Tibial nerve (tissue), 4 donors: ENCODE data around the gene HBB. TPM values are rescaled to one million over a fixed set of nuclear protein-coding genes. Genes with fewer than 3 reads are reported as not detected.

Experiments used
- DNase-seq, 2 donors: peaks; one replicate each; pipeline ENCODE4 v3.0.0-alpha.2; 2019; ENCODE audit warnings: low spot score in 2 of 2
- H3K27ac ChIP-seq, 4 donors: fragments of 200-600 bp; sonication (generic) in 3 of 4; one replicate each; pipeline ENCODE4 v1.5.1; 2017 to 2019; ENCODE audit warnings: mild to moderate bottlenecking in 1 of 4
- H3K27me3 ChIP-seq, 2 donors: fragments of 200-600 bp; sonication (generic) in 1 of 2; one replicate each; pipeline versions ENCODE4 v1.5.1 to v1.6.0; 2017 to 2019
- H3K36me3 ChIP-seq, 3 donors: fragments of 200-600 bp; sonication (generic); one replicate each; pipeline ENCODE4 v1.5.1; 2018 to 2019
- H3K4me1 ChIP-seq, 4 donors: fragments of 200-600 bp; sonication (generic) in 3 of 4; one replicate each; pipeline ENCODE4 v1.5.1; 2017 to 2019
- H3K4me3 ChIP-seq, 4 donors: fragments of 200-600 bp; sonication (generic) in 3 of 4; one replicate each; pipeline ENCODE4 v1.5.1; 2017 to 2019; ENCODE audit warnings: mild to moderate bottlenecking in 1 of 4, moderate library complexity in 1 of 4
- H3K9me3 ChIP-seq, 4 donors: fragments of 200-600 bp; sonication (generic) in 3 of 4; one replicate each; pipeline ENCODE4 v1.5.1; 2017 to 2019
- EP300 ChIP-seq, 2 donors: sonication (generic); formaldehyde crosslinking; IDR thresholded peaks; one replicate each; pipeline ENCODE4 v1.6.1; 2017; ENCODE audit warnings: antibody characterized with exemption in 2 of 2, mild to moderate bottlenecking in 1 of 2
- POLR2A ChIP-seq, 2 donors: fragments of 450-650 bp; IDR thresholded peaks; one replicate each; pipeline ENCODE4 v1.6.1; 2017; ENCODE audit warnings: antibody characterized with exemption in 2 of 2, mild to moderate bottlenecking in 2 of 2, moderate library complexity in 2 of 2
- whole genome bisulfite sequencing, 2 donors: methylation state at CpG; one replicate each; pipeline ENCODE4 v1.1.5; 2018; 5-methylcytosine and 5-hydroxymethylcytosine counted together
- total RNA-seq, 4 donors: library from RNA; depleted of rRNA; stranded (reverse); fragments of >200 nt; gene quantifications; one replicate each; pipeline ENCODE4 v1.1.0, GENCODE V29; 2016
- TF ChIP-seq, protein P1 (sequence below), 5 experiments: fragments of 200-600 bp in 3 of 5; fragments of 450-650 bp in 2 of 5; sonication (generic) in 3 of 5; IDR thresholded peaks; one replicate each; pipeline ENCODE4 v1.5.1; 2016 to 2019; ENCODE audit warnings: antibody characterized with exemption in 5 of 5, mild to moderate bottlenecking in 3 of 5, moderate library complexity in 2 of 5

The HBB gene
- total RNA-seq, 4 donors from 2014 or later: 61.6 to 425 (median 151) TPM; not detected in 1

DNA sequence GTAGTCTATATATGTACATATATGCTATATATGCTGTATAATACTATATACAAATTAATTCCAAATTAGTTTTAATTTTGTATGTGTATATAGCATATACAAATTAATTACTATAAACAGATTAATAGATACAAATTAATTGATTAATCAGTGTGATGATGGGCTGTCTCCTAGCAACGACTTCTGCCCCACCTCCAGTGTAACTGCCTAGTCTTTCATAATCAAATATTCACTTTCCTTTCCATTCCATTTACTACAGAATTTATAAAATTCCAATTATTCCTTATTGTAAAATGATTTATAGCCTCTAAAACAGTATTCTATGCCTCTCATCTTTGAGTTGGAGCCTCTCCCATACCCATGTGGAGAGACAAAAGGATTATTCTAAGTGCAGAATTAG is 6.4 kb upstream of the HBB start:
- WGBS, 2 donors: 83 to 89% methylated on average over 1 of the region's 1 CpG
- TF ChIP-seq, protein P1, sequence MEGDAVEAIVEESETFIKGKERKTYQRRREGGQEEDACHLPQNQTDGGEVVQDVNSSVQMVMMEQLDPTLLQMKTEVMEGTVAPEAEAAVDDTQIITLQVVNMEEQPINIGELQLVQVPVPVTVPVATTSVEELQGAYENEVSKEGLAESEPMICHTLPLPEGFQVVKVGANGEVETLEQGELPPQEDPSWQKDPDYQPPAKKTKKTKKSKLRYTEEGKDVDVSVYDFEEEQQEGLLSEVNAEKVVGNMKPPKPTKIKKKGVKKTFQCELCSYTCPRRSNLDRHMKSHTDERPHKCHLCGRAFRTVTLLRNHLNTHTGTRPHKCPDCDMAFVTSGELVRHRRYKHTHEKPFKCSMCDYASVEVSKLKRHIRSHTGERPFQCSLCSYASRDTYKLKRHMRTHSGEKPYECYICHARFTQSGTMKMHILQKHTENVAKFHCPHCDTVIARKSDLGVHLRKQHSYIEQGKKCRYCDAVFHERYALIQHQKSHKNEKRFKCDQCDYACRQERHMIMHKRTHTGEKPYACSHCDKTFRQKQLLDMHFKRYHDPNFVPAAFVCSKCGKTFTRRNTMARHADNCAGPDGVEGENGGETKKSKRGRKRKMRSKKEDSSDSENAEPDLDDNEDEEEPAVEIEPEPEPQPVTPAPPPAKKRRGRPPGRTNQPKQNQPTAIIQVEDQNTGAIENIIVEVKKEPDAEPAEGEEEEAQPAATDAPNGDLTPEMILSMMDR (IDR thresholded peaks at IDR 0.05): no peak
- TF ChIP-seq POLR2A (IDR thresholded peaks at IDR 0.05) (no peak), EP300 (IDR thresholded peaks at IDR 0.05) (no peak)

DNA sequence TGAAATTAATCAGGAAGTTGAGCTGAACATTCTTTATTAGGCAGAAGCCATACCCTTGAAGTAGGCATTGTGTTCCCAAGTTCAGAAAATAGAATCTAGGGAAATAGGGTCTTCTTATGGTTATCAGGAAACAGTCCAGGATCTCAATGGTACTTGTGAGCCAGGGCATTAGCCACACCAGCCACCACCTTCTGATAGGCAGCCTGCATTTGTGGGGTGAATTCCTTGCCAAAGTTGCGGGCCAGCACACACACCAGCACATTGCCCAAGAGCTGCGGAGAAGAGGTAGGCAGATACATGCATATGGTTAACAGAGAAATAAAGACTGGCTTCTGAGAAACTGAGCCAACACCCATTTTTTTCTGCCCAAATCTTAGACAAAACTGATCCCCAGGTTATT is 6.0 kb upstream of the HBB start:
- Histone ChIP-seq H3K27ac (no peak overlapping the region), H3K27me3 (no peaks in the 10 kb centered on the region), H3K4me3 (no peak overlapping the region), H3K36me3 (no peaks in the 10 kb centered on the region), H3K4me1 (no peaks in the 10 kb centered on the region), H3K9me3 (no peaks in the 10 kb centered on the region)
- 91 to 95% methylated on average over 2 of the region's 2 CpGs for WGBS, 2 donors
- no peak for DNase-seq
- TF ChIP-seq, protein P1 (IDR thresholded peaks at IDR 0.05): no peak
- no peak for TF ChIP-seq EP300 (IDR thresholded peaks at IDR 0.05)

More for the DNA sequence above, 6.4 kb upstream of the HBB start:
- Histone ChIP-seq H3K4me3 (no peak overlapping the region), H3K27ac (no peak overlapping the region), H3K27me3 (no peaks in the 10 kb centered on the region), H3K4me1 (no peaks in the 10 kb centered on the region), H3K9me3 (no peaks in the 10 kb centered on the region), H3K36me3 (no peaks in the 10 kb centered on the region)
- DNase-seq: no peak

DNA sequence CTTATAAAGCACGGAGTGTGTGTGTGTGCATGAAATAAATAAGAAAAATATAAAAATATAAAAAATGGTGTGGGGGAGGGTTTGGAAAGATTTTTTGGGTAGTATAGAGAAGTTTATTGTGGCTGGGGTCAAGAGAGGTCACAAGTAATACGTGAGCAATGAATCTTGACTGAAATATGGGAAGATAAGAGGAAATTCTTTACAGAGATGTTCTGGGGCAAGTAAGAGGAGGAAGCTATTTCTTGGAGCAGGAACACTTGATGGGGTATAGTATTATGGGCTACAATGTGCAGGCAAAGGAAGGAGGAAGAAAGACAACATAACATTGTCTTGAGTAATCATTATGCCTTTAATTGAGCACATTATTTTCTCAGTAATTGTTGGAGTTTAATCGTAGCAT is 5.3 kb upstream of the HBB start:
- Histone ChIP-seq H3K27me3 (no peaks in the 10 kb centered on the region), H3K36me3 (no peaks in the 10 kb centered on the region), H3K9me3 (no peaks in the 10 kb centered on the region), H3K27ac (no peak overlapping the region), H3K4me1 (no peaks in the 10 kb centered on the region), H3K4me3 (no peak overlapping the region)
- whole genome bisulfite sequencing, 2 donors: 41 to 45% methylated on average over 3 of the region's 3 CpGs
- no peak for TF ChIP-seq POLR2A (IDR thresholded peaks at IDR 0.05)
- TF ChIP-seq, protein P1 (IDR thresholded peaks at IDR 0.05): no peak
- TF ChIP-seq EP300 (IDR thresholded peaks at IDR 0.05): no peak
- no peak for DNase-seq

DNA sequence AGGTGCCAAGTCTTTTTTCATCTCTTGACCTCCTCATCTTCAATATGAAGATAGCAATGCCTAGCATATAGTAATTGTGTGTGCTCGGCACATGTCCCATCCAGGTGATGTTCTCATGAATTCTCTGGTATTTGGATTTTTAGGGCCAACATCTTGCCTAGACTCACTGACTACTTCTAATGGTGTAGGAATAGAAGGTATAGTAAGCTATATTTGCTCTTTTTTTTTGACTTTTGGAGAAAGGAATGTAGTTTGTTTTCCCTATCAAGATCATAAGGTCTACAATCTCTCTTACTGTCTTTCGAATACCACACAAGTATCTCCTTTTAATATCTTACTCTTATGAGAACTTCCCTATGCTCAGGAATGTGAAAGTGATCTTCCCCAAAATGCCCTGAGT is 4.2 kb upstream of the HBB start:
- H3K9me3 ChIP-seq: no peaks in the 10 kb centered on the region
- no peak overlapping the region for H3K4me3 ChIP-seq
- H3K27me3 ChIP-seq: no peaks in the 10 kb centered on the region
- TF ChIP-seq EP300 (IDR thresholded peaks at IDR 0.05): no peak
- no peak for TF ChIP-seq POLR2A (IDR thresholded peaks at IDR 0.05)
- TF ChIP-seq, protein P1 (IDR thresholded peaks at IDR 0.05): no peak
- H3K36me3 ChIP-seq: no peaks in the 10 kb centered on the region
- 81 to 88% methylated on average over 2 of the region's 2 CpGs for WGBS, 2 donors
- no peak overlapping the region for H3K27ac ChIP-seq
- DNase-seq: no peak
- H3K4me1 ChIP-seq: no peaks in the 10 kb centered on the region

DNA sequence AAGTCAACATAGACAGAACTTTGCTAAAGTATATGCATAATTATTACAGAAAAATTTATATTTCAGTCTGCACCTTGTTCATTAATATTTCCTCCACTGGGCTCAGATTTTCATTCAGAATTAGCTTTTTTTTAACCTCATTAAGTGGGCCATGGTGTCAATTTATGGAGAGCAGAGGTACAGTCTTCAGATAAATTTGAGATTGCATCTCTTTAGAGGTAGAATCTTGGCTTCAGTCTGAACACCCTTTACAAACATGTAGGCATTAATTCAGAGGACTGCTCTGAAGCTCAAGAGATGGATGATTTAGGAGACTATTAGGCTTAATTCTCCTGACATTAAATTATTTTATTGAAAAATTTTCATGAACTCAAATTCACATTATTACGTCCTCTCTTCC is 3.4 kb upstream of the HBB start:
- Histone ChIP-seq H3K27ac (no peak overlapping the region), H3K4me1 (no peaks in the 10 kb centered on the region)
- no peak for DNase-seq

More for the DNA sequence above, 3.4 kb upstream of the HBB start:
- H3K36me3 ChIP-seq: no peaks in the 10 kb centered on the region
- TF ChIP-seq, protein P1 (IDR thresholded peaks at IDR 0.05): no peak
- TF ChIP-seq EP300 (IDR thresholded peaks at IDR 0.05) (no peak), POLR2A (IDR thresholded peaks at IDR 0.05) (no peak)
- no peaks in the 10 kb centered on the region for H3K27me3 ChIP-seq
- no peaks in the 10 kb centered on the region for H3K9me3 ChIP-seq
- WGBS, 2 donors: 69 to 85% methylated on average over 1 of the region's 1 CpG
- H3K4me3 ChIP-seq: no peak overlapping the region
